H1 (cell line): ENCODE results near the gene TAF9B. TPM values are rescaled to one million over a fixed set of nuclear protein-coding genes. Genes with fewer than 3 reads are reported as not detected.
"Not testable (repeated sequence)": the region's sequence is repeated elsewhere in the genome, so short reads cannot be mapped to it uniquely, and the experiment has no call there.

Experiments used
- CTCF ChIA-PET: fragments of 300-600 bp; sonication (Branson Sonifier 250); formaldehyde crosslinking; loops from one replicate; lab custom pipeline; 2021; ENCODE audit not compliant: partially characterized antibody; lab: Charles Lee
- POLR2A ChIA-PET: fragments of 300-600 bp; sonication (Branson Sonifier 250); formaldehyde crosslinking; loops from one replicate; lab custom pipeline; 2021; ENCODE audit warnings: inconsistent platforms; ENCODE audit not compliant: partially characterized antibody; lab: Charles Lee
- DNase-seq, 2 experiments: peaks; one replicate each; pipeline versions ENCODE4 v3.0.0 to v3.0.0-alpha.2; 2010 to 2022; ENCODE audit warnings: low spot score in 2 of 2, low read depth in 1 of 2, mixed read lengths in 1 of 2
- FAIRE-seq: peaks from 2 replicates; lab custom pipeline; 2011; peaks lifted over from hg19 to GRCh38; lab: Jason Lieb, UNC
- H2AFZ ChIP-seq: 2 replicates; pipeline ENCODE4 v1.8.1; 2012; ENCODE audit warnings: low read length, inconsistent platforms
- H2AK5ac ChIP-seq: 2 replicates; pipeline ENCODE4 v1.6.1; 2013; ENCODE audit warnings: low read depth, low read length
- H2BK120ac ChIP-seq: replicated peaks from 2 replicates; pipeline ENCODE3; 2013; ENCODE audit warnings: low read depth, low read length, inconsistent platforms
- H2BK12ac ChIP-seq: 2 replicates; pipeline ENCODE4 v1.6.1; 2013; ENCODE audit warnings: low read depth, low read length
- H2BK15ac ChIP-seq: 2 replicates; pipeline ENCODE4 v1.6.1; 2013; ENCODE audit warnings: low read length
- H2BK20ac ChIP-seq: 2 replicates; pipeline ENCODE4 v1.6.1; 2013; ENCODE audit warnings: low read length
- H2BK5ac ChIP-seq: 2 replicates; pipeline ENCODE4 v1.6.1; 2013; ENCODE audit warnings: low read depth, low read length
- H3K14ac ChIP-seq: 2 replicates; pipeline ENCODE4 v1.6.1; 2013; ENCODE audit warnings: inconsistent platforms; ENCODE audit not compliant: insufficient read length
- H3K18ac ChIP-seq: 2 replicates; pipeline ENCODE4 v1.6.1; 2013; ENCODE audit warnings: low read length; ENCODE audit errors: extremely low read depth
- H3K23ac ChIP-seq: 2 replicates; pipeline ENCODE4 v1.6.1; 2013; ENCODE audit warnings: inconsistent platforms; ENCODE audit not compliant: insufficient read length
- H3K23me2 ChIP-seq: 2 replicates; pipeline ENCODE4 v1.6.1; 2013; ENCODE audit warnings: low read depth, low read length
- H3K27ac ChIP-seq: 2 replicates; pipeline ENCODE4 v1.6.1; 2011; ENCODE audit warnings: low read depth, low read length, inconsistent platforms
- H3K27me3 ChIP-seq, 4 experiments: replicated peaks in 1 of 4; 1 replicate in 1 of 4; 2 replicates in 3 of 4; pipeline versions ENCODE4 v1.6.1 to v1.8.1; 2011 to 2013; ENCODE audit warnings: low read length in 3 of 4, mild to moderate bottlenecking in 3 of 4, inconsistent platforms in 2 of 4, mixed read lengths in 2 of 4, moderate library complexity in 1 of 4; ENCODE audit not compliant: control insufficient read depth in 3 of 4, insufficient read depth in 3 of 4; ENCODE audit errors: extremely low read depth in 1 of 4
- H3K36me3 ChIP-seq, 4 experiments: 2 replicates each; pipeline versions ENCODE4 v1.6.1 to v1.8.1; 2011 to 2013; ENCODE audit warnings: mild to moderate bottlenecking in 4 of 4, low read length in 3 of 4, moderate library complexity in 2 of 4, control low read depth in 1 of 4, inconsistent platforms in 1 of 4; ENCODE audit not compliant: insufficient read depth in 4 of 4, control insufficient read depth in 2 of 4
- H3K4ac ChIP-seq: replicated peaks from 2 replicates; pipeline ENCODE3; 2013; ENCODE audit warnings: low read length, low read depth, mixed read lengths, inconsistent platforms; ENCODE audit not compliant: insufficient read length
- H3K4me1 ChIP-seq, 4 experiments: replicated peaks in 1 of 4; 1 replicate in 1 of 4; 2 replicates in 3 of 4; pipeline versions ENCODE4 v1.6.1 to v1.8.1; 2011 to 2013; ENCODE audit warnings: low read length in 3 of 4, inconsistent platforms in 2 of 4, mixed read lengths in 1 of 4; ENCODE audit not compliant: insufficient read depth in 4 of 4, control insufficient read depth in 3 of 4
- H3K4me2 ChIP-seq, 2 experiments: 2 replicates each; pipeline versions ENCODE4 v1.6.1 to v1.8.1; 2011 to 2013; ENCODE audit warnings: low read depth in 2 of 2, low read length in 2 of 2, control low read depth in 1 of 2, inconsistent platforms in 1 of 2, mild to moderate bottlenecking in 1 of 2; ENCODE audit not compliant: insufficient read depth in 1 of 2
- H3K4me3 ChIP-seq, 4 experiments: fragments of 200-600, 300-600 bp in 1 of 4; sonication (generic), shearing (Covaris generic), sonication (Bioruptor Twin) in 1 of 4; 2 replicates each; pipeline versions ENCODE4 v1.5.1 to v1.8.1; 2011 to 2016; ENCODE audit warnings: low read length in 4 of 4, low read depth in 3 of 4, control low read depth in 2 of 4, inconsistent platforms in 2 of 4, mild to moderate bottlenecking in 2 of 4, mixed read lengths in 1 of 4, moderate library complexity in 1 of 4; ENCODE audit not compliant: insufficient read depth in 2 of 4; ENCODE audit errors: extremely low read depth in 1 of 4
- H3K56ac ChIP-seq: replicated peaks from 2 replicates; pipeline ENCODE3; 2013; ENCODE audit warnings: low read depth, mild to moderate bottlenecking, mixed read lengths, low read length, inconsistent platforms; ENCODE audit not compliant: insufficient read length
- H3K79me1 ChIP-seq: 2 replicates; pipeline ENCODE4 v1.6.1; 2013; ENCODE audit warnings: low read depth, low read length, control low read depth
- H3K79me2 ChIP-seq, 2 experiments: 2 replicates each; pipeline versions ENCODE4 v1.6.1 to v1.8.1; 2012 to 2013; ENCODE audit warnings: low read length in 2 of 2, mild to moderate bottlenecking in 2 of 2, inconsistent platforms in 1 of 2; ENCODE audit not compliant: insufficient read depth in 2 of 2, control insufficient read depth in 1 of 2
- H3K9ac ChIP-seq, 4 experiments: replicated peaks in 1 of 4; 1 replicate in 1 of 4; 2 replicates in 3 of 4; pipeline versions ENCODE4 v1.6.1 to v1.8.1; 2011 to 2013; ENCODE audit warnings: low read depth in 3 of 4, low read length in 3 of 4, control low read depth in 2 of 4, mild to moderate bottlenecking in 2 of 4, moderate library complexity in 2 of 4, inconsistent platforms in 1 of 4; ENCODE audit errors: extremely low read depth in 1 of 4
- H3K9me3 ChIP-seq, 2 experiments: 2 replicates each; pipeline versions ENCODE4 v1.6.1 to v1.8.1; 2012 to 2013; ENCODE audit warnings: mild to moderate bottlenecking in 2 of 2, moderate library complexity in 2 of 2, control low read depth in 1 of 2, inconsistent platforms in 1 of 2, low read depth in 1 of 2, low read length in 1 of 2, mixed read lengths in 1 of 2; ENCODE audit not compliant: insufficient read depth in 2 of 2
- H4K20me1 ChIP-seq, 2 experiments: replicated peaks in 1 of 2; 2 replicates each; pipeline versions ENCODE3 to v1.8.1; 2011 to 2013; ENCODE audit warnings: inconsistent platforms in 2 of 2, low read length in 2 of 2, mild to moderate bottlenecking in 1 of 2; ENCODE audit not compliant: insufficient read depth in 2 of 2, control insufficient read depth in 1 of 2
- H4K5ac ChIP-seq: 2 replicates; pipeline ENCODE4 v1.6.1; 2013; ENCODE audit warnings: low read length, low read depth, mixed read lengths, inconsistent platforms; ENCODE audit not compliant: insufficient read length
- H4K8ac ChIP-seq: 2 replicates; pipeline ENCODE4 v1.8.0; 2013; ENCODE audit warnings: mild to moderate bottlenecking, moderate library complexity, low read length, inconsistent platforms; ENCODE audit not compliant: insufficient read depth; ENCODE audit errors: extremely low read depth
- H4K91ac ChIP-seq: replicated peaks from 2 replicates; pipeline ENCODE3; 2013; ENCODE audit warnings: low read length, mixed read lengths, inconsistent platforms; ENCODE audit not compliant: insufficient read length
- E2F6 ChIP-seq: IDR thresholded peaks from 2 replicates; pipeline ENCODE4 v1.6.1; 2012; ENCODE audit warnings: inconsistent platforms
- GTF2F1 ChIP-seq: IDR thresholded peaks from 2 replicates; pipeline ENCODE4 v1.6.1; 2012; ENCODE audit warnings: low read depth, low read length, improper control_type of control experiment, borderline replicate concordance
- TAF1 ChIP-seq: IDR thresholded peaks from 2 replicates; pipeline ENCODE4 v1.6.1; 2011; ENCODE audit warnings: mild to moderate bottlenecking, low read depth, low read length
- whole genome bisulfite sequencing, 2 experiments: shearing (Covaris generic) in 1 of 2; methylation state at CpG; one replicate each; pipeline versions ENCODE4 v1.1.6 to v1.1.7; 2013 to 2015; ENCODE audit warnings: low lambda C conversion rate in 2 of 2, mixed read lengths in 2 of 2, inconsistent platforms in 1 of 2, low coverage in 1 of 2, missing lambda C conversion rate in 1 of 2; ENCODE audit not compliant: insufficient replicate concordance in 2 of 2, insufficient coverage in 1 of 2, insufficient read length in 1 of 2; ENCODE audit errors: extremely low coverage in 1 of 2, missing lambda C conversion rate in 1 of 2; 5-methylcytosine and 5-hydroxymethylcytosine counted together
- polyA plus RNA-seq, 7 experiments: library from polyadenylated mRNA; depleted of rRNA in 3 of 7; stranded (reverse) in 5 of 7; unstranded in 2 of 7; fragments of >200 nt in 5 of 7; fragments of 200-250 nt in 2 of 7; gene quantifications; 1 replicate in 5 of 7; 2 replicates in 1 of 7; 4 replicates in 1 of 7; pipeline versions ENCODE4 v1.2.1 to v1.2.3, GENCODE V29; 2011 to 2013; ENCODE audit warnings: missing spikeins in 2 of 7, mixed read lengths in 2 of 7
- total RNA-seq: library from RNA; stranded (reverse); fragmentation: NEBNext Ultra II Directional; extraction: Animal tissue kit (Norgen Biotek cat#: 25700); gene quantifications from 2 replicates; pipeline ENCODE4 v1.2.1, GENCODE V29; 2021
- TF ChIP-seq, protein P1 (sequence below): IDR thresholded peaks from 2 replicates; pipeline ENCODE4 v1.6.1; 2012; ENCODE audit warnings: low read length, inconsistent platforms

TAF9B gene
- total and polyA plus RNA-seq, 2 of the 8 experiments (the other 6 are each of a cell fraction or from before 2014, with no cell fraction given) = 23.8 to 42.8 TPM

GRCh38 chrX:78165425-78165824 lies 26.0 kb upstream of the TAF9B start (continued):
- TF ChIP-seq E2F6 (no peak), GTF2F1 (no peak), TAF1 (no peak)
- TF ChIP-seq, protein P1, sequence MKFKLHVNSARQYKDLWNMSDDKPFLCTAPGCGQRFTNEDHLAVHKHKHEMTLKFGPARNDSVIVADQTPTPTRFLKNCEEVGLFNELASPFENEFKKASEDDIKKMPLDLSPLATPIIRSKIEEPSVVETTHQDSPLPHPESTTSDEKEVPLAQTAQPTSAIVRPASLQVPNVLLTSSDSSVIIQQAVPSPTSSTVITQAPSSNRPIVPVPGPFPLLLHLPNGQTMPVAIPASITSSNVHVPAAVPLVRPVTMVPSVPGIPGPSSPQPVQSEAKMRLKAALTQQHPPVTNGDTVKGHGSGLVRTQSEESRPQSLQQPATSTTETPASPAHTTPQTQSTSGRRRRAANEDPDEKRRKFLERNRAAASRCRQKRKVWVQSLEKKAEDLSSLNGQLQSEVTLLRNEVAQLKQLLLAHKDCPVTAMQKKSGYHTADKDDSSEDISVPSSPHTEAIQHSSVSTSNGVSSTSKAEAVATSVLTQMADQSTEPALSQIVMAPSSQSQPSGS = no peak

DNA sequence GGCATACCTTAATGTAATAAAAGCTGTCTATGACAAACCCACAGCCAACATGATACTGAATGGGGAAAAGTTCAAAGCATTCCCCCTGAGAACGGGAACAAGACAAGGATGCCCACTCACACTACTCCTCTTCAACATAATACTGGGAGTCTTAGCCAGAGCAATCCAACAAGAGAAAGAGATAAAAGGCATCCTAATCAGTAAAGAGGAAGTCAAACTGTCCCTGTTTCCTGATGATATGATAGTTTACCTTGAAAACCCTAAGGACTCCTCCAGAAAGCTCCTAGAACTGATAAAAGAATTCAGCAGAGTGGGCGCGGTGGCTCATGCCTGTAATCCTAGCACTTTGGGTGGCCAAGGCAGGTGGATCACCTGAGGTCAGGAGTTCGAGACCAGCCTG lies 23.7 kb upstream of the TAF9B start:
- H2BK20ac ChIP-seq, H3K4me2 ChIP-seq, H3K4ac ChIP-seq, H3K14ac ChIP-seq, FAIRE-seq, H2BK15ac ChIP-seq, H3K79me2 ChIP-seq, H2BK120ac ChIP-seq, H4K5ac ChIP-seq, H2AFZ ChIP-seq, H2BK5ac ChIP-seq, H3K27me3 ChIP-seq, CTCF ChIA-PET, H3K36me3 ChIP-seq, H4K8ac ChIP-seq, H3K23ac ChIP-seq, H3K79me1 ChIP-seq, H3K4me3 ChIP-seq, H3K4me1 ChIP-seq, POLR2A ChIA-PET, H3K23me2 ChIP-seq, H4K91ac ChIP-seq, DNase-seq, H4K20me1 ChIP-seq, H3K9me3 ChIP-seq, H3K9ac ChIP-seq, H3K56ac ChIP-seq, H2BK12ac ChIP-seq, H2AK5ac ChIP-seq, H3K18ac ChIP-seq, H3K27ac ChIP-seq: not testable (repeated sequence)
- 100% methylated on average over 2 of the region's 4 CpGs; no CpG with 5 or more reads in 1 of the 2 experiments for WGBS, 2 experiments
